A549 treated with CpdA at 1 μM for 4 hours (cell line): ENCODE measurements around the gene FAM114A1. TPM values are rescaled to one million over a fixed set of nuclear protein-coding genes. Genes with fewer than 3 reads are reported as not detected.

Source experiments
- total RNA-seq: library from RNA; stranded (reverse); fragments of 200-300 nt; extraction: Qiagen RNA extraction; gene quantifications from 5 replicates; pipeline ENCODE4 v1.2.3, GENCODE V29; 2022; ENCODE audit warnings: low read depth

The FAM114A1 gene
- total RNA-seq = 24.2 to 51.6 TPM (median 35.5 TPM) in 5 replicates

GRCh38 chr4:38867478-38868058 lies at the start of gene FAM114A1:
Gene FAM114A1 (plus strand): TSS chr4:38867806. CDS start chr4:38878079, 10,273 bp downstream.

GRCh38 chr4:38856524-38857337 lies 10.9 kb upstream of the FAM114A1 start, which contains the start of gene TLR6:
Gene TLR6 (minus strand): TSS chr4:38856817. CDS start chr4:38829473, 27,344 bp downstream.

Other genes with a start within 250 kb of the FAM114A1 start
- 10.5 to 13.2 TPM (median 11.5 TPM) in 5 replicates for gene KLF3, start 203.6 kb upstream of the FAM114A1 start, total RNA-seq
- 0.05 to 0.15 TPM (median 0.07 TPM) in 4 of 5 replicates, not detected in the other for gene TLR10, start 84.8 kb upstream of the FAM114A1 start, total RNA-seq
- 0.64 to 1.4 TPM (median 0.83 TPM) in 5 replicates for gene TLR1, start 63.0 kb upstream of the FAM114A1 start, total RNA-seq
- 4.0 to 5.2 TPM (median 4.8 TPM) in 5 replicates for gene TLR6, start 11.0 kb upstream of the FAM114A1 start, total RNA-seq
- 19.3 to 27.3 TPM (median 23.0 TPM) in 5 replicates for gene TMEM156, start 164.6 kb downstream of the FAM114A1 start, total RNA-seq
- 39.2 to 63.8 TPM (median 51.5 TPM) in 5 replicates for gene KLHL5, start 194.4 kb downstream of the FAM114A1 start, total RNA-seq